NT2/D1 (cell line): ENCODE data around the gene KAT6B.

ENCODE experiments used
- DNase-seq: peaks from one replicate; pipeline ENCODE4 v3.0.0-alpha.2; 2011; ENCODE audit warnings: low read depth, low spot score
- H3K27me3 ChIP-seq: 2 replicates; pipeline ENCODE4 v1.6.0; 2011; ENCODE audit warnings: mild to moderate bottlenecking; ENCODE audit not compliant: insufficient read length, insufficient read depth
- H3K36me3 ChIP-seq: 2 replicates; pipeline ENCODE4 v1.6.1; 2011; ENCODE audit warnings: mild to moderate bottlenecking, low read length, mixed read lengths; ENCODE audit not compliant: insufficient read depth, insufficient read length
- H3K4me1 ChIP-seq: 2 replicates; pipeline ENCODE4 v1.5.1; 2011; ENCODE audit not compliant: insufficient read depth, insufficient read length
- H3K4me3 ChIP-seq: 2 replicates; pipeline ENCODE4 v1.5.1; 2011; ENCODE audit warnings: low read depth; ENCODE audit not compliant: insufficient read length
- H3K9ac ChIP-seq: 2 replicates; pipeline ENCODE4 v1.6.0; 2011; ENCODE audit warnings: low read depth; ENCODE audit not compliant: insufficient read length
- H3K9me3 ChIP-seq: 2 replicates; pipeline ENCODE4 v1.5.1; 2011; ENCODE audit warnings: mild to moderate bottlenecking, low read length; ENCODE audit not compliant: insufficient read depth
- SUZ12 ChIP-seq: IDR thresholded peaks from 2 replicates; pipeline ENCODE4 v1.6.1; 2011; ENCODE audit not compliant: insufficient read length, insufficient read depth; ENCODE audit errors: extremely low read depth
- YY1 ChIP-seq: IDR thresholded peaks from 2 replicates; pipeline ENCODE4 v1.6.1; 2011; ENCODE audit not compliant: insufficient read length, insufficient read depth
- ZNF274 ChIP-seq: IDR thresholded peaks from 2 replicates; pipeline ENCODE4 v1.6.1; 2011; ENCODE audit warnings: mild to moderate bottlenecking, low read depth, low read length

Gene KAT6B

GRCh38 chr10:74846958-74847357 is 20.6 kb downstream of the KAT6B start:
- DNase-seq: no peak
- H3K4me1 ChIP-seq: no peaks in the 10 kb centered on the region
- H3K36me3 ChIP-seq: peaks cover 9% of the 10 kb centered on the region
- H3K9me3 ChIP-seq: no peaks in the 10 kb centered on the region
- H3K4me3 ChIP-seq: no peak overlapping the region
- no peak overlapping the region for H3K9ac ChIP-seq
- TF ChIP-seq YY1 (no peak), SUZ12 (no peak), ZNF274 (no peak)
- H3K27me3 ChIP-seq: no peaks in the 10 kb centered on the region

DNA sequence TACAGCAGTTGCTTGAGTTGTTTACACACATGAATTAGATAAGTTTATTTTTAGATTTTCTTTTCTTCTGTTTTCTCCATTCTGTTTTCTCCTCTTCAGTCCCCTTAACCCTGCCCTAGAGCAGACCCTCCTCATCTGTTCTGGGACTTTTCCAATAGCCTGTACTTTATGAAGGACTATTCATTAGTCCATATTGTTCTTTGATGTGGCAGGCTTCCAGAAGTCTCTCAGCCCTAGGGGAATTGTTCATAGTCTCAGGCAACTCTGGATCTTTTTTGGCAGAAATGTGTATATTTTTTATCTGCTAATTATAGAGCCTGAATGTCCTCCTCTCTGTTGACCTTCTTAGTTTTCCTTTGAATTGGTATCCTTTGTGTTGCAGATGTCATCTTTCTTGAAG is 25.4 kb downstream of the KAT6B start:
- Histone ChIP-seq H3K9ac (no peak overlapping the region), H3K4me3 (no peak overlapping the region)

DNA sequence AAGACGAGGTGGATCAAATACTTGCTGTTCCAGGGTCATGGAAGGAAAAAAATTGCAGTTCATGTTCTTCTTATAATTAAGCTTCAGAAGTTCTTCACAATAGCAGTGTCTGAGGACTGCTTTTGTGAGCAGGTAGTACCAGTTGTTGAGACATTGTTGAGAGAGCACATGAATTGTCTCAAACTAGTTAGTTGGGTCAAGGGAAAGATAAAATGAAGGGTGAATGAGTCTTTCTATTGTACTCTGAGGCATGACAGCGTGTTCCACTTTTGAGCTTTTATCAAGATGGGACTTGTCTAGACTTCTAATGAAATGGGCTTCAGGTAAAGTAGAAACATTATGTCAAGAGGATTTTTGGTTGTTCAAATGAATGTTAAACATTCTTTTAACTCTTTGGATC is 26.0 kb downstream of the KAT6B start:
- Histone ChIP-seq H3K4me1 (no peaks in the 10 kb centered on the region), H3K9ac (no peak overlapping the region), H3K4me3 (no peak overlapping the region), H3K36me3 (no peaks in the 10 kb centered on the region), H3K9me3 (no peaks in the 10 kb centered on the region), H3K27me3 (no peaks in the 10 kb centered on the region)
- no peak for DNase-seq
- TF ChIP-seq SUZ12: no peak
- no peak for TF ChIP-seq ZNF274
- TF ChIP-seq YY1: no peak

More for the DNA sequence above, 25.4 kb downstream of the KAT6B start:
- H3K36me3 ChIP-seq: no peaks in the 10 kb centered on the region
- no peaks in the 10 kb centered on the region for H3K4me1 ChIP-seq
- no peak for TF ChIP-seq YY1
- TF ChIP-seq SUZ12: no peak
- no peak for TF ChIP-seq ZNF274
- no peak for DNase-seq
- no peaks in the 10 kb centered on the region for H3K27me3 ChIP-seq
- no peaks in the 10 kb centered on the region for H3K9me3 ChIP-seq

GRCh38 chr10:74854610-74855009 is 28.2 kb downstream of the KAT6B start:
- TF ChIP-seq SUZ12 (no peak), ZNF274 (no peak), YY1 (no peak)
- Histone ChIP-seq H3K9me3 (no peaks in the 10 kb centered on the region), H3K9ac (no peak overlapping the region), H3K4me1 (no peaks in the 10 kb centered on the region), H3K36me3 (no peaks in the 10 kb centered on the region), H3K4me3 (no peak overlapping the region), H3K27me3 (no peaks in the 10 kb centered on the region)
- no peak for DNase-seq

GRCh38 chr10:74855027-74855426 is 28.6 kb downstream of the KAT6B start:
- H3K36me3 ChIP-seq: no peaks in the 10 kb centered on the region

GRCh38 chr10:74855439-74855838 is 29.0 kb downstream of the KAT6B start:
- no peak overlapping the region for H3K9ac ChIP-seq
- H3K9me3 ChIP-seq: no peaks in the 10 kb centered on the region
- no peaks in the 10 kb centered on the region for H3K27me3 ChIP-seq
- H3K4me3 ChIP-seq: no peak overlapping the region
- TF ChIP-seq SUZ12: no peak
- no peak for DNase-seq
- no peaks in the 10 kb centered on the region for H3K36me3 ChIP-seq
- H3K4me1 ChIP-seq: no peaks in the 10 kb centered on the region

More at GRCh38 chr10:74855027-74855426, 28.6 kb downstream of the KAT6B start:
- no peak for DNase-seq
- Histone ChIP-seq H3K9ac (no peak overlapping the region), H3K4me1 (no peaks in the 10 kb centered on the region), H3K9me3 (no peaks in the 10 kb centered on the region), H3K27me3 (no peaks in the 10 kb centered on the region), H3K4me3 (no peak overlapping the region)
- TF ChIP-seq ZNF274 (no peak), YY1 (no peak), SUZ12 (no peak)

GRCh38 chr10:74856940-74857339 is 30.5 kb downstream of the KAT6B start:
- H3K4me1 ChIP-seq: no peaks in the 10 kb centered on the region
- no peak overlapping the region for H3K9ac ChIP-seq
- H3K9me3 ChIP-seq: no peaks in the 10 kb centered on the region

DNA sequence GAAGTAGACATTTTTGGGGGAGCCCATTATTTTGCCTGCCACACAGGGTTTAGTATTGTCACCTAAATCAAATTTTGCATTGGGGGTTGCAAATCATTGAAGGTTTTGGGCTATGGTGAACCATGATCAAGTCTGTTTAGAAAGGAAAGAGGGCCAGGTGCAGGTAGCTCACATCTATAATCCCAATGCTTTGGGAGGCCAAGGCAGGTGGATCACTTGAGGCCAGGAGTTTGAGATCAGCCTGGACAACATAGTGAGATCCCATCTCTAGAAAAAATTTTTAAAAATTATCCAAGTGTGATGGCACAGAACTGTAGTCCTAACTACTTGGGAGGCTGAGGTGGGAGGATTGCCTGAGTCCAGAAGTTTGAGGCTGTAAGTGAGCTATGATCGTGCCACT is 31.2 kb downstream of the KAT6B start:
- Histone ChIP-seq H3K9me3 (no peaks in the 10 kb centered on the region), H3K27me3 (no peaks in the 10 kb centered on the region), H3K4me1 (no peaks in the 10 kb centered on the region), H3K4me3 (no peak overlapping the region), H3K9ac (no peak overlapping the region), H3K36me3 (no peaks in the 10 kb centered on the region)
- TF ChIP-seq ZNF274: no peak
- TF ChIP-seq SUZ12: no peak
- no peak for DNase-seq

More at GRCh38 chr10:74856940-74857339, 30.5 kb downstream of the KAT6B start:
- TF ChIP-seq YY1 (no peak), SUZ12 (no peak), ZNF274 (no peak)
- no peak overlapping the region for H3K4me3 ChIP-seq
- no peak for DNase-seq
- H3K27me3 ChIP-seq: no peaks in the 10 kb centered on the region
- H3K36me3 ChIP-seq: no peaks in the 10 kb centered on the region
